ENCODE results near the gene PARP15.

The PARP15 gene

GRCh38 chr3:122621112-122621511 is 43.7 kb downstream of the PARP15 start:
- Histone ChIP-seq H3K9ac (ENCODE audit: low read length) (no peak overlapping the region), H3K36me3 (ENCODE audit: insufficient read depth, low read length) (no peaks in the 10 kb centered on the region), H3K27me3 (ENCODE audit: control insufficient read depth in 1 of 2, insufficient read depth in 2 of 2, low read length in 2 of 2) (no peaks in the 10 kb centered on the region), H3K4me3 (ENCODE audit: low read depth in 1 of 2, low read length in 2 of 2) (no peak overlapping the region), H3K9me3 (ENCODE audit: low read length) (no peaks in the 10 kb centered on the region), H3K27ac (ENCODE audit: low read depth, low read length) (no peak overlapping the region), H3K4me1 (ENCODE audit: insufficient read depth, low read length) (no peaks in the 10 kb centered on the region)

GRCh38 chr3:122623031-122623829 is 45.8 kb downstream of the PARP15 start:
- Histone ChIP-seq H3K27ac (ENCODE audit: low read depth, low read length) (no peak overlapping the region), H3K4me3 (ENCODE audit: low read depth in 1 of 2, low read length in 2 of 2) (no peak overlapping the region), H3K9ac (ENCODE audit: low read length) (no peak overlapping the region), H3K4me1 (ENCODE audit: insufficient read depth, low read length) (no peaks in the 10 kb centered on the region), H3K9me3 (ENCODE audit: low read length) (no peaks in the 10 kb centered on the region), H3K36me3 (ENCODE audit: insufficient read depth, low read length) (no peaks in the 10 kb centered on the region), H3K27me3 (ENCODE audit: control insufficient read depth in 1 of 2, insufficient read depth in 2 of 2, low read length in 2 of 2) (no peaks in the 10 kb centered on the region)

GRCh38 chr3:122626515-122627180 is 49.2 kb downstream of the PARP15 start:
- no peak overlapping the region for H3K4me3 ChIP-seq (ENCODE audit: low read depth in 1 of 2, low read length in 2 of 2)
- H3K9ac ChIP-seq (ENCODE audit: low read length): no peak overlapping the region

GRCh38 chr3:122627301-122627700 is 49.9 kb downstream of the PARP15 start:
- no peak overlapping the region for H3K4me3 ChIP-seq (ENCODE audit: low read depth in 1 of 2, low read length in 2 of 2)
- no peak overlapping the region for H3K9ac ChIP-seq (ENCODE audit: low read length)
- H3K27me3 ChIP-seq (ENCODE audit: control insufficient read depth in 1 of 2, insufficient read depth in 2 of 2, low read length in 2 of 2): no peaks in the 10 kb centered on the region
- H3K4me1 ChIP-seq (ENCODE audit: insufficient read depth, low read length): no peaks in the 10 kb centered on the region
- no peak overlapping the region for H3K27ac ChIP-seq (ENCODE audit: low read depth, low read length)
- H3K9me3 ChIP-seq (ENCODE audit: low read length): no peaks in the 10 kb centered on the region
- H3K36me3 ChIP-seq (ENCODE audit: insufficient read depth, low read length): no peaks in the 10 kb centered on the region

More at GRCh38 chr3:122626515-122627180, 49.2 kb downstream of the PARP15 start:
- no peaks in the 10 kb centered on the region for H3K4me1 ChIP-seq (ENCODE audit: insufficient read depth, low read length)
- H3K9me3 ChIP-seq (ENCODE audit: low read length): no peaks in the 10 kb centered on the region
- H3K36me3 ChIP-seq (ENCODE audit: insufficient read depth, low read length): no peaks in the 10 kb centered on the region
- no peak overlapping the region for H3K27ac ChIP-seq (ENCODE audit: low read depth, low read length)
- H3K27me3 ChIP-seq (ENCODE audit: control insufficient read depth in 1 of 2, insufficient read depth in 2 of 2, low read length in 2 of 2): no peaks in the 10 kb centered on the region

- no peak overlapping the region for H3K27ac ChIP-seq (ENCODE audit: low read depth, low read length)
- H3K4me3 ChIP-seq (ENCODE audit: low read depth in 1 of 2, low read length in 2 of 2): no peak overlapping the region
- no peaks in the 10 kb centered on the region for H3K4me1 ChIP-seq (ENCODE audit: insufficient read depth, low read length)
- no peaks in the 10 kb centered on the region for H3K27me3 ChIP-seq (ENCODE audit: control insufficient read depth in 1 of 2, insufficient read depth in 2 of 2, low read length in 2 of 2)
- no peaks in the 10 kb centered on the region for H3K9me3 ChIP-seq (ENCODE audit: low read length)
- H3K9ac ChIP-seq (ENCODE audit: low read length): no peak overlapping the region
- no peaks in the 10 kb centered on the region for H3K36me3 ChIP-seq (ENCODE audit: insufficient read depth, low read length)
These were observed 51.1 kb downstream of the PARP15 start for GRCh38 chr3:122628567-122628966.

- Histone ChIP-seq H3K36me3 (ENCODE audit: insufficient read depth, low read length) (no peaks in the 10 kb centered on the region), H3K9me3 (ENCODE audit: low read length) (no peaks in the 10 kb centered on the region), H3K27ac (ENCODE audit: low read depth, low read length) (no peak overlapping the region), H3K4me3 (ENCODE audit: low read depth in 1 of 2, low read length in 2 of 2) (no peak overlapping the region), H3K4me1 (ENCODE audit: insufficient read depth, low read length) (no peaks in the 10 kb centered on the region), H3K27me3 (ENCODE audit: control insufficient read depth in 1 of 2, insufficient read depth in 2 of 2, low read length in 2 of 2) (no peaks in the 10 kb centered on the region), H3K9ac (ENCODE audit: low read length) (no peak overlapping the region)
These were observed 52.3 kb downstream of the PARP15 start for GRCh38 chr3:122629763-122630162.

GRCh38 chr3:122635789-122636188 is 58.3 kb downstream of the PARP15 start:
- no peak overlapping the region for H3K9ac ChIP-seq (ENCODE audit: low read length)
- H3K4me3 ChIP-seq (ENCODE audit: low read depth in 1 of 2, low read length in 2 of 2): no peak overlapping the region
- H3K9me3 ChIP-seq (ENCODE audit: low read length): no peaks in the 10 kb centered on the region
- no peaks in the 10 kb centered on the region for H3K27me3 ChIP-seq (ENCODE audit: control insufficient read depth in 1 of 2, insufficient read depth in 2 of 2, low read length in 2 of 2)
- H3K27ac ChIP-seq (ENCODE audit: low read depth, low read length): no peak overlapping the region
- no peaks in the 10 kb centered on the region for H3K4me1 ChIP-seq (ENCODE audit: insufficient read depth, low read length)
- no peaks in the 10 kb centered on the region for H3K36me3 ChIP-seq (ENCODE audit: insufficient read depth, low read length)

- Histone ChIP-seq H3K27me3 (ENCODE audit: control insufficient read depth in 1 of 2, insufficient read depth in 2 of 2, low read length in 2 of 2) (no peaks in the 10 kb centered on the region), H3K4me3 (ENCODE audit: low read depth in 1 of 2, low read length in 2 of 2) (no peak overlapping the region), H3K27ac (ENCODE audit: low read depth, low read length) (no peak overlapping the region), H3K4me1 (ENCODE audit: insufficient read depth, low read length) (no peaks in the 10 kb centered on the region), H3K9ac (ENCODE audit: low read length) (no peak overlapping the region), H3K9me3 (ENCODE audit: low read length) (no peaks in the 10 kb centered on the region), H3K36me3 (ENCODE audit: insufficient read depth, low read length) (no peaks in the 10 kb centered on the region)
These were observed 59.2 kb downstream of the PARP15 start for GRCh38 chr3:122636697-122637096.

- Histone ChIP-seq H3K27me3 (ENCODE audit: control insufficient read depth in 1 of 2, insufficient read depth in 2 of 2, low read length in 2 of 2) (no peaks in the 10 kb centered on the region), H3K9me3 (ENCODE audit: low read length) (no peaks in the 10 kb centered on the region), H3K4me1 (ENCODE audit: insufficient read depth, low read length) (no peaks in the 10 kb centered on the region), H3K4me3 (ENCODE audit: low read depth in 1 of 2, low read length in 2 of 2) (no peak overlapping the region), H3K9ac (ENCODE audit: low read length) (no peak overlapping the region), H3K27ac (ENCODE audit: low read depth, low read length) (no peak overlapping the region), H3K36me3 (ENCODE audit: insufficient read depth, low read length) (no peaks in the 10 kb centered on the region)
These were observed 63.1 kb downstream of the PARP15 start for GRCh38 chr3:122640437-122640999.

GRCh38 chr3:122642935-122643334 is 65.5 kb downstream of the PARP15 start:
- no peaks in the 10 kb centered on the region for H3K4me1 ChIP-seq (ENCODE audit: insufficient read depth, low read length)
- H3K9ac ChIP-seq (ENCODE audit: low read length): no peak overlapping the region
- H3K36me3 ChIP-seq (ENCODE audit: insufficient read depth, low read length): no peaks in the 10 kb centered on the region
- no peaks in the 10 kb centered on the region for H3K27me3 ChIP-seq (ENCODE audit: control insufficient read depth in 1 of 2, insufficient read depth in 2 of 2, low read length in 2 of 2)
- H3K4me3 ChIP-seq (ENCODE audit: low read depth in 1 of 2, low read length in 2 of 2): no peak overlapping the region
- H3K27ac ChIP-seq (ENCODE audit: low read depth, low read length): no peak overlapping the region
- no peaks in the 10 kb centered on the region for H3K9me3 ChIP-seq (ENCODE audit: low read length)

GRCh38 chr3:122646146-122646988 is 68.9 kb downstream of the PARP15 start:
- Histone ChIP-seq H3K9me3 (ENCODE audit: low read length) (no peaks in the 10 kb centered on the region), H3K4me1 (ENCODE audit: insufficient read depth, low read length) (no peaks in the 10 kb centered on the region), H3K4me3 (ENCODE audit: low read depth in 1 of 2, low read length in 2 of 2) (no peak overlapping the region), H3K9ac (ENCODE audit: low read length) (no peak overlapping the region), H3K27ac (ENCODE audit: low read depth, low read length) (no peak overlapping the region), H3K27me3 (ENCODE audit: control insufficient read depth in 1 of 2, insufficient read depth in 2 of 2, low read length in 2 of 2) (no peaks in the 10 kb centered on the region), H3K36me3 (ENCODE audit: insufficient read depth, low read length) (no peaks in the 10 kb centered on the region)
